ENCODE results near the gene WWC1. TPM values are rescaled to one million over a fixed set of nuclear protein-coding genes. Genes with fewer than 3 reads are reported as not detected.
A peak's percentile ranks its signal among the peaks of the same experiment; 100 is the strongest.

WWC1 gene
- total and polyA plus RNA-seq, 7 experiments from 2014 or later: 0.02 to 1.4 (median 0.66) TPM; not detected in 1

DNA sequence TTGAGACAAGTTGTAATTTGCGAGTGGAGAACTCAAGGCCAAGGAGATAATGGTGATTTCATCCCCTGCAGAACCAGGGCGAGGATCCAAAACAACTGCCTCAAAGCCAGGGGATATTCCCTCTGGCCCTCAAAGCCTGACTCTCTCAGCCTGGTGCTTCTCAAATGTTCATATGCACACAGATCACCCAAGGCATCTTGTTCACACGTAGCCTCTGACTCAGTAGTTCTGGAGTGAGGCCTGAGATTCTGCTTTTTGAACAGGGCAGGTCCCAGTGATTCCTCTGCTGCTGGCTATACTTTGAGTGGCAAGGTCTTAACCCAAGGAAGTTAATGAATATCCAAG is 30.2 kb upstream of the WWC1 start:
- no peaks in the 10 kb centered on the region for H3K36me3 Mint-ChIP-seq
- POLR2A ChIA-PET: no interaction called here
- no peaks in the 10 kb centered on the region for H3K9me3 ChIP-seq (ENCODE audit: control insufficient read depth in 2 of 3, low read length in 3 of 3)
- no peaks in the 10 kb centered on the region for H3K27me3 ChIP-seq (ENCODE audit: control insufficient read depth in 2 of 2, insufficient read depth in 2 of 2, low read length in 2 of 2)
- no peak for ATAC-seq
- H3K4me3 Mint-ChIP-seq: no peak overlapping the region
- no peaks in the 10 kb centered on the region for H3K4me1 ChIP-seq (ENCODE audit: control insufficient read depth in 2 of 2, insufficient read depth in 2 of 2, low read length in 2 of 2)
- H3K27ac ChIP-seq (ENCODE audit: low read depth, low read length): no peak overlapping the region
- no peak for DNase-seq
- H3K36me3 ChIP-seq (ENCODE audit: control insufficient read depth in 2 of 3, insufficient read depth in 3 of 3, low read length in 3 of 3): no peaks in the 10 kb centered on the region
- CTCF ChIA-PET: no interaction called here
- no peaks in the 10 kb centered on the region for H3K9me3 Mint-ChIP-seq
- no peak overlapping the region for H3K27ac Mint-ChIP-seq
- H3K4me1 Mint-ChIP-seq: no peaks in the 10 kb centered on the region
- no peak overlapping the region for H3K4me3 ChIP-seq (ENCODE audit: low read length)
- intact Hi-C loops (cut with micrococcal nuclease): no loop called here
- no peaks in the 10 kb centered on the region for H3K27me3 Mint-ChIP-seq

DNA sequence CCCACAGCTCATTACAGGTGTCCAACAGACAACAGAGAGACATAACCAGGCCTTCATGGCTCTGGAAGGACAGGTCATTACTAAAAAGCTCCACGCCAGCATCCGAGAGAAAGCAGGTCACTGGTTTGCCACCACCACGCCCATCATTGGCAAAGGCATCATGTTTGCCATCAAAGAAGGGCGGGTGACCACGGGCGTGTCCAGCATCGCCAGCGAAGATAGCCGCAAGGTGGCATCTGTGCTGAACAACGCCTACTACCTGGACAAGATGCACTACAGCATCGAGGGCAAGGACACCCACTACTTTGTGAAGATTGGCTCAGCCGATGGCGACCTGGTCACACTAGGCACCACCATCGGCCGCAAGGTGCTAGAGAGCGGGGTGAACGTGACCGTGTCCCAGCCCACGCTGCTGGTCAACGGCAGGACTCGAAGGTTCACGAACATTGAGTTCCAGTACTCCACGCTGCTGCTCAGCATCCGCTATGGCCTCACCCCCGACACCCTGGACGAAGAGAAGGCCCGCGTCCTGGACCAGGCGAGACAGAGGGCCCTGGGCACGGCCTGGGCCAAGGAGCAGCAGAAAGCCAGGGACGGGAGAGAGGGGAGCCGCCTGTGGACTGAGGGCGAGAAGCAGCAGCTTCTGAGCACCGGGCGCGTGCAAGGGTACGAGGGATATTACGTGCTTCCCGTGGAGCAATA is 29.3 kb upstream of the WWC1 start:
- no peaks in the 10 kb centered on the region for H3K27me3 Mint-ChIP-seq
- intact Hi-C loops (cut with micrococcal nuclease): no loop called here
- DNase-seq (no peak), ATAC-seq (no peak)
- H3K27ac ChIP-seq (ENCODE audit: low read depth, low read length): no peak overlapping the region
- H3K27ac Mint-ChIP-seq: no peak overlapping the region
- no peaks in the 10 kb centered on the region for H3K9me3 ChIP-seq (ENCODE audit: control insufficient read depth in 2 of 3, low read length in 3 of 3)
- no peaks in the 10 kb centered on the region for H3K36me3 Mint-ChIP-seq
- ChIA-PET CTCF (no interaction called here), POLR2A (no interaction called here)
- no peak overlapping the region for H3K4me3 Mint-ChIP-seq
- H3K4me1 ChIP-seq (ENCODE audit: control insufficient read depth in 2 of 2, insufficient read depth in 2 of 2, low read length in 2 of 2): no peaks in the 10 kb centered on the region
- no peaks in the 10 kb centered on the region for H3K27me3 ChIP-seq (ENCODE audit: control insufficient read depth in 2 of 2, insufficient read depth in 2 of 2, low read length in 2 of 2)
- H3K9me3 Mint-ChIP-seq: no peaks in the 10 kb centered on the region
- no peaks in the 10 kb centered on the region for H3K4me1 Mint-ChIP-seq
- no peak overlapping the region for H3K4me3 ChIP-seq (ENCODE audit: low read length)
- no peaks in the 10 kb centered on the region for H3K36me3 ChIP-seq (ENCODE audit: control insufficient read depth in 2 of 3, insufficient read depth in 3 of 3, low read length in 3 of 3)

- no peaks in the 10 kb centered on the region for H3K36me3 ChIP-seq (ENCODE audit: control insufficient read depth in 2 of 3, insufficient read depth in 3 of 3, low read length in 3 of 3)
- ChIA-PET POLR2A (no interaction called here), CTCF (no interaction called here)
- H3K9me3 Mint-ChIP-seq: no peaks in the 10 kb centered on the region
- H3K36me3 Mint-ChIP-seq: no peaks in the 10 kb centered on the region
- H3K4me1 Mint-ChIP-seq: no peaks in the 10 kb centered on the region
- DNase-seq: no peak
- intact Hi-C loops (cut with micrococcal nuclease): no loop called here
- H3K9me3 ChIP-seq (ENCODE audit: control insufficient read depth in 2 of 3, low read length in 3 of 3): no peaks in the 10 kb centered on the region
- no peaks in the 10 kb centered on the region for H3K27me3 ChIP-seq (ENCODE audit: control insufficient read depth in 2 of 2, insufficient read depth in 2 of 2, low read length in 2 of 2)
- no peak for ATAC-seq
- no peak overlapping the region for H3K4me3 ChIP-seq (ENCODE audit: low read length)
- no peak overlapping the region for H3K27ac Mint-ChIP-seq
- H3K27ac ChIP-seq (ENCODE audit: low read depth, low read length): no peak overlapping the region
- no peaks in the 10 kb centered on the region for H3K27me3 Mint-ChIP-seq
- H3K4me3 Mint-ChIP-seq: no peak overlapping the region
- H3K4me1 ChIP-seq (ENCODE audit: control insufficient read depth in 2 of 2, insufficient read depth in 2 of 2, low read length in 2 of 2): no peaks in the 10 kb centered on the region
Measured at GRCh38 chr5:168263121-168263520, 28.3 kb upstream of the WWC1 start.

- no peaks in the 10 kb centered on the region for H3K9me3 Mint-ChIP-seq
- peaks cover 0 to 19% (median 10%) of the 10 kb centered on the region in 5 donors for H3K27me3 Mint-ChIP-seq
- H3K27ac Mint-ChIP-seq: no peak overlapping the region
- Histone ChIP-seq H3K4me3 (ENCODE audit: low read length) (no peak overlapping the region), H3K36me3 (ENCODE audit: control insufficient read depth in 2 of 3, insufficient read depth in 3 of 3, low read length in 3 of 3) (no peaks in the 10 kb centered on the region), H3K27ac (ENCODE audit: low read depth, low read length) (no peak overlapping the region), H3K9me3 (ENCODE audit: control insufficient read depth in 2 of 3, low read length in 3 of 3) (no peaks in the 10 kb centered on the region), H3K27me3 (ENCODE audit: control insufficient read depth in 2 of 2, insufficient read depth in 2 of 2, low read length in 2 of 2) (no peaks in the 10 kb centered on the region), H3K4me1 (ENCODE audit: control insufficient read depth in 2 of 2, insufficient read depth in 2 of 2, low read length in 2 of 2) (peaks cover 0 to 7% of the 10 kb centered on the region in 2 donors)
- ATAC-seq: no peak
- no peak for DNase-seq
- intact Hi-C loops (cut with micrococcal nuclease): loop anchor here (5.0 kb wide), 2 partner anchors 171 to 1316 kb away; partner anchors contain the start of gene SPDL1 (in 1 of the 2)
- H3K4me1 Mint-ChIP-seq: peaks cover 6 to 15% (median 10%) of the 10 kb centered on the region in 7 donors
- H3K4me3 Mint-ChIP-seq: no peak overlapping the region
- ChIA-PET CTCF (no interaction called here), POLR2A (no interaction called here)
- no peaks in the 10 kb centered on the region for H3K36me3 Mint-ChIP-seq
Measured at GRCh38 chr5:168266016-168266415, 25.4 kb upstream of the WWC1 start.

- H3K36me3 Mint-ChIP-seq: no peaks in the 10 kb centered on the region
- H3K4me3 ChIP-seq (ENCODE audit: low read length): no peak overlapping the region
- POLR2A ChIA-PET: no interaction called here
- ATAC-seq (peak; percentile 85), DNase-seq (peak; percentile 11 to 74 (median 40))
- no peaks in the 10 kb centered on the region for H3K36me3 ChIP-seq (ENCODE audit: control insufficient read depth in 2 of 3, insufficient read depth in 3 of 3, low read length in 3 of 3)
- H3K4me1 ChIP-seq (ENCODE audit: control insufficient read depth in 2 of 2, insufficient read depth in 2 of 2, low read length in 2 of 2): peaks cover 0 to 7% of the 10 kb centered on the region in 2 donors
- H3K4me1 Mint-ChIP-seq: peaks cover 6 to 15% (median 10%) of the 10 kb centered on the region in 7 donors
- no peaks in the 10 kb centered on the region for H3K9me3 ChIP-seq (ENCODE audit: control insufficient read depth in 2 of 3, low read length in 3 of 3)
- H3K4me3 Mint-ChIP-seq: peak overlapping the region in 9 of 10 donors; percentile 34 to 82 (median 55)
- H3K27me3 ChIP-seq (ENCODE audit: control insufficient read depth in 2 of 2, insufficient read depth in 2 of 2, low read length in 2 of 2): no peaks in the 10 kb centered on the region
- no peaks in the 10 kb centered on the region for H3K9me3 Mint-ChIP-seq
- H3K27ac Mint-ChIP-seq: no peak overlapping the region
- intact Hi-C loops (cut with micrococcal nuclease): loop anchor here (1.0 to 5.0 kb wide), 7 partner anchors 22 to 1313 kb away; partner anchors contain the start of genes RARS1 (in 2 of the 2), SPDL1 (in 1 of the 2) and WWC1 (in 1 of the 2)
- H3K27ac ChIP-seq (ENCODE audit: low read depth, low read length): no peak overlapping the region
- peaks cover 0 to 21% (median 15%) of the 10 kb centered on the region in 5 donors for H3K27me3 Mint-ChIP-seq
- CTCF ChIA-PET: no interaction called here
Measured at GRCh38 chr5:168268949-168269936, 22.2 kb upstream of the WWC1 start.

DNA sequence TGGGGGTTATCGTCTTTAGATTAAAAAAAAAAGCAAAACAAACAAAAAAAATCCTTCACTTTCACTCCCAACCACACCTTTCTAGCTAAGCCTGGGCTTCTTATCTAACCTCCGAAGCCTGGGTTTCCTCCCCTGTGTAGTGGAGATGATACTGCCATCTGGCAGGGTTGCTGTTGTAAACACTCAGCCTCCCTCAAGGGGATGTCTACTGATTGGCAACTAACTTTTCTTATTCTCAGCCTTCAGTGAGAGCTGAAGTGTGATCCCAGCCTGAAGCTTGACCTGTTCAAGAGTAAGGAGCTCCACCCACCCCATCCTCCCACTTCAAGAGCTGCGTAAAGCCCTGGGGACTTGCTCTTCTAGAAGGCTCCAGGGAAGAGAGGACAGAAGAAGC is 21.5 kb upstream of the WWC1 start:
- Histone ChIP-seq H3K9me3 (ENCODE audit: control insufficient read depth in 2 of 3, low read length in 3 of 3) (no peaks in the 10 kb centered on the region), H3K4me3 (ENCODE audit: low read length) (no peak overlapping the region), H3K36me3 (ENCODE audit: control insufficient read depth in 2 of 3, insufficient read depth in 3 of 3, low read length in 3 of 3) (no peaks in the 10 kb centered on the region), H3K4me1 (ENCODE audit: control insufficient read depth in 2 of 2, insufficient read depth in 2 of 2, low read length in 2 of 2) (peaks cover 0 to 7% of the 10 kb centered on the region in 2 donors), H3K27me3 (ENCODE audit: control insufficient read depth in 2 of 2, insufficient read depth in 2 of 2, low read length in 2 of 2) (no peaks in the 10 kb centered on the region), H3K27ac (ENCODE audit: low read depth, low read length) (no peak overlapping the region)
- Mint-ChIP-seq H3K4me3 (peak overlapping the region in 4 of 10 donors; percentile 6 to 82 (median 56)), H3K4me1 (peaks cover 6 to 15% (median 10%) of the 10 kb centered on the region in 7 donors), H3K27ac (no peak overlapping the region), H3K9me3 (no peaks in the 10 kb centered on the region), H3K36me3 (no peaks in the 10 kb centered on the region), H3K27me3 (peaks cover 0 to 21% (median 15%) of the 10 kb centered on the region in 5 donors)
- DNase-seq (no peak), ATAC-seq (no peak)
- ChIA-PET CTCF (no interaction called here), POLR2A (no interaction called here)
- intact Hi-C loops (cut with micrococcal nuclease): loop anchor here (1.0 to 5.0 kb wide), 7 partner anchors 21 to 1312 kb away; partner anchors contain the start of genes RARS1 (in 2 of the 2), SPDL1 (in 1 of the 2) and WWC1 (in 1 of the 2)

All from naive thymus-derived CD4-positive, alpha-beta T cell (primary cell).